IPS DF 4.7 (cell line): ENCODE results near the gene FGB.

Experiments used
- DNase-seq: peaks from one replicate; pipeline ENCODE4 v3.0.0-alpha.2; 2013; ENCODE audit warnings: low spot score; ENCODE audit errors: extremely low read depth

The FGB gene

DNA sequence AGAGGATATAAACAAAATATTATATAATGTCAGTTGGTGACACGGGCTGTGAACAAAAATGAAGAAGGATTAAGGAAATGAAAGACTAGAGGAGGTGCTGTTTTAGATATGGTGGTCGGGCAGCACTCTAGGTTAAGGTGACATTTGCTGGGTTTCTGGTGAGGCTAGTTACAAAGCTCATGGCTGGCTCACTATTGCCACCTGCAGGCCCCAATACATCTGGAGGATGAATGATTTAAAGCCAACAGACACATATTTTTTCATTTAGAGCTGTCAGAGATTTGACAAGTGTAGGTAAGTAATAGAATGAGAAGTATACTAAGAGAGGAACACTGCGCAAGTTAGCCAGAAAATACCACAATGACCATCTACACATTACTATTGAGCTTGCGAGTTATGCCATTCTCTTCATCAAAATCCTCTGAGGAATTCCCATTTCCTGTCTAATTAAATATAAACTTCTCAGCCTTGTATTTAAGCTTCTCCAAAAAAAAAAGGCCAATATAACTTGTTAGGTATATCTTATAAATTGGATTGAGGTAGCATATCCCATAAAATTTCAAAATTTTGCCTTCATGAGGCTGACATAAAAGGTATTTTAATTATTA, 56.0 kb downstream of the FGB start:
- DNase-seq: no peak

DNA sequence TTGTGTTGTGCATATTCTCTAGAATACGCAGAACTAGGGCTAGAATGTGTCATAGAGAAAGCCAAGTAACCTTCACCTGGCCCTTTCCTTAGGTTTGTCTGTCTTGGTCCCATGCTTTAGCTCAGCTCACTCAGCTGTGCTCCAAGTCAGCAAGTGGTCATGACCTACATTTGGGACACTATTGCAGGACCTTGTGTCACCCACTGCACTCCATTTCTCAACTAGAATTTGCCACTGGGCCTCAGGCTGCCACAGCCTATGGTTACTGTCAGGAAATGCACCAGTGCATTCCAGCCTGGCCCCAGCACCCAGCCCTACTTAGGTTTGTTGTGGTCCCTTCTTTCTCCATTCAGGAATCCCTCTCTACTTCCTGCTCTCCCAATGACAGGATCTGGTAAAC, 57.3 kb downstream of the FGB start:
- no peak for DNase-seq
